SK-N-SH treated with all-trans-retinoic acid at 6 μM for 48 hours (cell line): ENCODE measurements around the gene TMEM187.

Source experiments
- ATAC-seq: fragments of 200-7000 bp; cut with Tn5 transposase; 3 replicates; pipeline ENCODE4 v1.9.1; 2020; ENCODE audit warnings: mild to moderate bottlenecking, moderate library complexity
- ARNTL ChIP-seq: fragments of 450-650 bp; formaldehyde crosslinking; IDR thresholded peaks from 2 replicates; pipeline ENCODE4 v1.5.0; 2020; ENCODE audit warnings: low read depth, mild to moderate bottlenecking, moderate library complexity, borderline replicate concordance
- BACH2 ChIP-seq: fragments of 250-450 bp; sonication (Bioruptor Pico); IDR thresholded peaks from 2 replicates; pipeline ENCODE4 v1.9.0; 2021; ENCODE audit warnings: mild to moderate bottlenecking, borderline replicate concordance
- CSDC2 ChIP-seq: fragments of 250-450 bp; sonication (Bioruptor Pico); IDR thresholded peaks from 2 replicates; pipeline ENCODE4 v1.5.0; 2020; ENCODE audit warnings: mild to moderate bottlenecking, moderate library complexity
- ESRRG ChIP-seq: fragments of 250-450 bp; sonication (Bioruptor Pico); IDR thresholded peaks from 2 replicates; pipeline ENCODE4 v1.6.1; 2021; ENCODE audit warnings: mild to moderate bottlenecking
- GLIS3 ChIP-seq: fragments of 250-450 bp; sonication (Bioruptor Pico); IDR thresholded peaks from 2 replicates; pipeline ENCODE4 v1.5.0; 2020; ENCODE audit warnings: mild to moderate bottlenecking, moderate library complexity
- ISL1 ChIP-seq: fragments of 250-450 bp; sonication (Bioruptor Pico); IDR thresholded peaks from 2 replicates; pipeline ENCODE4 v2.1.2; 2022; ENCODE audit warnings: mild to moderate bottlenecking, moderate library complexity
- OSR1 ChIP-seq: fragments of 250-450 bp; sonication (Bioruptor Pico); IDR thresholded peaks from 2 replicates; pipeline ENCODE4 v1.8.0; 2022; ENCODE audit warnings: moderate library complexity, mild to moderate bottlenecking, inconsistent platforms
- PPARA ChIP-seq: fragments of 250-450 bp; sonication (Bioruptor Pico); IDR thresholded peaks from 2 replicates; pipeline ENCODE4 v1.5.0; 2020; ENCODE audit warnings: mild to moderate bottlenecking, borderline replicate concordance
- RARB ChIP-seq: fragments of 250-450 bp; sonication (Bioruptor Pico); IDR thresholded peaks from 2 replicates; pipeline ENCODE4 v1.8.0; 2021; ENCODE audit warnings: mild to moderate bottlenecking, moderate library complexity
- SNAI2 ChIP-seq: fragments of 250-450 bp; sonication (Bioruptor Pico); IDR thresholded peaks from 2 replicates; pipeline ENCODE4 v1.5.0; 2020; ENCODE audit warnings: mild to moderate bottlenecking, moderate library complexity
- TCF4 ChIP-seq: fragments of 250-450 bp; sonication (Bioruptor Pico); IDR thresholded peaks from 2 replicates; pipeline ENCODE4 v1.8.0; 2021; ENCODE audit warnings: mild to moderate bottlenecking, moderate library complexity, borderline replicate concordance
- TOX ChIP-seq: fragments of 250-450 bp; sonication (Bioruptor Pico); IDR thresholded peaks from 2 replicates; pipeline ENCODE4 v1.8.0; 2021; ENCODE audit warnings: mild to moderate bottlenecking, moderate library complexity, borderline replicate concordance
- ZC3H10 ChIP-seq: fragments of 250-450 bp; sonication (Bioruptor Pico); IDR thresholded peaks from 2 replicates; pipeline ENCODE4 v1.5.1; 2021; ENCODE audit warnings: mild to moderate bottlenecking, moderate library complexity
- ZFP3 ChIP-seq: fragments of 250-450 bp; sonication (Bioruptor Pico); IDR thresholded peaks from 2 replicates; pipeline ENCODE4 v1.5.0; 2020; ENCODE audit warnings: mild to moderate bottlenecking, moderate library complexity
- ZFP30 ChIP-seq: fragments of 450-650 bp; formaldehyde crosslinking; IDR thresholded peaks from 2 replicates; pipeline ENCODE4 v1.5.0; 2022; ENCODE audit warnings: mild to moderate bottlenecking, moderate library complexity
- ZNF565 ChIP-seq: fragments of 450-650 bp; formaldehyde crosslinking; conservative IDR thresholded peaks from 2 replicates; pipeline ENCODE4 v1.5.0; 2020; ENCODE audit warnings: low read depth, mild to moderate bottlenecking, moderate library complexity
- ZNF70 ChIP-seq: fragments of 450-650 bp; formaldehyde crosslinking; IDR thresholded peaks from 2 replicates; pipeline ENCODE4 v1.5.0; 2020; ENCODE audit warnings: mild to moderate bottlenecking, moderate library complexity
- ZNF8 ChIP-seq: fragments of 450-650 bp; formaldehyde crosslinking; IDR thresholded peaks from 2 replicates; pipeline ENCODE4 v1.5.0; 2020; ENCODE audit warnings: mild to moderate bottlenecking, moderate library complexity
- TF ChIP-seq, protein P1 (sequence below): fragments of 250-450 bp; sonication (Bioruptor Pico); IDR thresholded peaks from 2 replicates; pipeline ENCODE4 v1.8.0; 2021; ENCODE audit warnings: low read depth, mild to moderate bottlenecking, moderate library complexity, borderline replicate concordance
- TF ChIP-seq, protein P2 (sequence below): fragments of 250-450 bp; sonication (Bioruptor Pico); IDR thresholded peaks from 2 replicates; pipeline ENCODE4 v1.5.0; 2020; ENCODE audit warnings: mild to moderate bottlenecking, moderate library complexity
- TF ChIP-seq, protein P3 (sequence below): fragments of 250-450 bp; sonication (Bioruptor Pico); IDR thresholded peaks from 2 replicates; pipeline ENCODE4 v1.8.0; 2020; ENCODE audit warnings: mild to moderate bottlenecking, moderate library complexity, borderline replicate concordance
- TF ChIP-seq, protein P4 (sequence below): fragments of 250-450 bp; sonication (Bioruptor Pico); IDR thresholded peaks from 2 replicates; pipeline ENCODE4 v1.5.1; 2021; ENCODE audit warnings: mild to moderate bottlenecking, moderate library complexity

Gene TMEM187

DNA sequence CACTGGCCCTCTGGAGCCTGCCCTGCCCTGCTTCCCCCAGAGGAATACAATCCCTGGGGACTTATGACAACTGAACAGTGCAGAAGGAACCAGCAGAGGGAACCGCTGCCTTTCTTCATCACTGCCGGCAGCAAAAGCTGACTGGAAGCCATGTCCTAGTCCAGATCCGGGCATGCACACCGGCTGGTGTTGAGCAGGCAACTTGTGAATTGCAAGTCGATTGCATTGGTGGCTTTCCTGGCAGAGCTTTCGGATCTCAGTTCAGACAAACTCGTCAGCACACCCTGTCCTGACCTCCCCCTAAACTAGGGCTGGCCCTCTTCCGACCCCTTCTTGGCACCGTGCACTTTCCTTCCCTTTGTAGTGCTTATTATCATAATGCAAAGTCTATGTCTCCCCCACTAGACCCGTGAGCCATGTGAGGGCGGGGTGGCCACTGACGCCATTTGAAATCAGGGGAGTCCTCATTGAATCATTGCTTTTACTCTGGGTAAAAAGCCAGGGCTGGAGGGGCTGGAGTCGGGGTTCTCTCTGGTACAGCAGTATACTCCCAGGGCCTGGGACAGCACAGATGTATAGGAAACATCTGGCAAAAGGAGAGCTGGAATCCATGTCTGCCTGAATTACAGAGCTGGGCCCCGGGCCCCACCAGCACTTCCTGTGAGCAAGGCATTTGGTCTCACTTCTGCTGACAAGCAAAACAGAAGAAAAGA, 48.2 kb upstream of the TMEM187 start:
- TF ChIP-seq, protein P1, sequence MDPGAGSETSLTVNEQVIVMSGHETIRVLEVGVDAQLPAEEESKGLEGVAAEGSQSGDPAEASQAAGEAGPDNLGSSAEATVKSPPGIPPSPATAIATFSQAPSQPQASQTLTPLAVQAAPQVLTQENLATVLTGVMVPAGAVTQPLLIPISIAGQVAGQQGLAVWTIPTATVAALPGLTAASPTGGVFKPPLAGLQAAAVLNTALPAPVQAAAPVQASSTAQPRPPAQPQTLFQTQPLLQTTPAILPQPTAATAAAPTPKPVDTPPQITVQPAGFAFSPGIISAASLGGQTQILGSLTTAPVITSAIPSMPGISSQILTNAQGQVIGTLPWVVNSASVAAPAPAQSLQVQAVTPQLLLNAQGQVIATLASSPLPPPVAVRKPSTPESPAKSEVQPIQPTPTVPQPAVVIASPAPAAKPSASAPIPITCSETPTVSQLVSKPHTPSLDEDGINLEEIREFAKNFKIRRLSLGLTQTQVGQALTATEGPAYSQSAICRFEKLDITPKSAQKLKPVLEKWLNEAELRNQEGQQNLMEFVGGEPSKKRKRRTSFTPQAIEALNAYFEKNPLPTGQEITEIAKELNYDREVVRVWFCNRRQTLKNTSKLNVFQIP, result no peak
- TF ChIP-seq ISL1 (CRISPR knock-in tag) (no peak), CSDC2 (CRISPR knock-in tag) (no peak)
- no peak for ATAC-seq

DNA sequence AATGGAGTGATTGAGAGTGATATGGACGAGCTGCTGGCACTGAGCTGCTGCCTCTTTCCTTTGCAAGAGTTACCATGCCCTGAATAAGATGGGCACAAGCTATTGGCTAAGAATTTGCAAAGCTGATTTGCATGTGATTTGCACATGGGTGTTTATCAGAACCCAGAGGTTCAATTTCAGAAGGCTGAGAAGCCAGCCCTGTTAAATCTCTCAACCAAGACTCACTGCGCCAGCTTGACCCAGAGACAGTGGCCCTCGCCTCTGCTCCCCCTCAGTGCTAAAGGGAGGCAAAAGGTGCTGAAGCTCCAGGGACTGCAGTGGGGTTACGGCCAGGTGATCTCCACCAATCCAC, 47.2 kb upstream of the TMEM187 start:
- ATAC-seq, result no peak
- TF ChIP-seq TOX (CRISPR knock-in tag) (no peak), ISL1 (CRISPR knock-in tag) (no peak), ZC3H10 (CRISPR knock-in tag) (no peak), ESRRG (CRISPR knock-in tag) (no peak), RARB (CRISPR knock-in tag) (no peak), ZNF8 (CRISPR knock-in tag) (no peak), PPARA (CRISPR knock-in tag) (no peak), SNAI2 (CRISPR knock-in tag) (no peak), GLIS3 (CRISPR knock-in tag) (no peak), BACH2 (no peak), ZFP3 (no peak), ZNF70 (no peak), CSDC2 (CRISPR knock-in tag) (no peak)
- TF ChIP-seq, protein P2, sequence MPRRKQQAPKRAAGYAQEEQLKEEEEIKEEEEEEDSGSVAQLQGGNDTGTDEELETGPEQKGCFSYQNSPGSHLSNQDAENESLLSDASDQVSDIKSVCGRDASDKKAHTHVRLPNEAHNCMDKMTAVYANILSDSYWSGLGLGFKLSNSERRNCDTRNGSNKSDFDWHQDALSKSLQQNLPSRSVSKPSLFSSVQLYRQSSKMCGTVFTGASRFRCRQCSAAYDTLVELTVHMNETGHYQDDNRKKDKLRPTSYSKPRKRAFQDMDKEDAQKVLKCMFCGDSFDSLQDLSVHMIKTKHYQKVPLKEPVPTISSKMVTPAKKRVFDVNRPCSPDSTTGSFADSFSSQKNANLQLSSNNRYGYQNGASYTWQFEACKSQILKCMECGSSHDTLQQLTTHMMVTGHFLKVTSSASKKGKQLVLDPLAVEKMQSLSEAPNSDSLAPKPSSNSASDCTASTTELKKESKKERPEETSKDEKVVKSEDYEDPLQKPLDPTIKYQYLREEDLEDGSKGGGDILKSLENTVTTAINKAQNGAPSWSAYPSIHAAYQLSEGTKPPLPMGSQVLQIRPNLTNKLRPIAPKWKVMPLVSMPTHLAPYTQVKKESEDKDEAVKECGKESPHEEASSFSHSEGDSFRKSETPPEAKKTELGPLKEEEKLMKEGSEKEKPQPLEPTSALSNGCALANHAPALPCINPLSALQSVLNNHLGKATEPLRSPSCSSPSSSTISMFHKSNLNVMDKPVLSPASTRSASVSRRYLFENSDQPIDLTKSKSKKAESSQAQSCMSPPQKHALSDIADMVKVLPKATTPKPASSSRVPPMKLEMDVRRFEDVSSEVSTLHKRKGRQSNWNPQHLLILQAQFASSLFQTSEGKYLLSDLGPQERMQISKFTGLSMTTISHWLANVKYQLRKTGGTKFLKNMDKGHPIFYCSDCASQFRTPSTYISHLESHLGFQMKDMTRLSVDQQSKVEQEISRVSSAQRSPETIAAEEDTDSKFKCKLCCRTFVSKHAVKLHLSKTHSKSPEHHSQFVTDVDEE (CRISPR knock-in tag), result no peak
- TF ChIP-seq, protein P1, result no peak
- TF ChIP-seq, protein P3, sequence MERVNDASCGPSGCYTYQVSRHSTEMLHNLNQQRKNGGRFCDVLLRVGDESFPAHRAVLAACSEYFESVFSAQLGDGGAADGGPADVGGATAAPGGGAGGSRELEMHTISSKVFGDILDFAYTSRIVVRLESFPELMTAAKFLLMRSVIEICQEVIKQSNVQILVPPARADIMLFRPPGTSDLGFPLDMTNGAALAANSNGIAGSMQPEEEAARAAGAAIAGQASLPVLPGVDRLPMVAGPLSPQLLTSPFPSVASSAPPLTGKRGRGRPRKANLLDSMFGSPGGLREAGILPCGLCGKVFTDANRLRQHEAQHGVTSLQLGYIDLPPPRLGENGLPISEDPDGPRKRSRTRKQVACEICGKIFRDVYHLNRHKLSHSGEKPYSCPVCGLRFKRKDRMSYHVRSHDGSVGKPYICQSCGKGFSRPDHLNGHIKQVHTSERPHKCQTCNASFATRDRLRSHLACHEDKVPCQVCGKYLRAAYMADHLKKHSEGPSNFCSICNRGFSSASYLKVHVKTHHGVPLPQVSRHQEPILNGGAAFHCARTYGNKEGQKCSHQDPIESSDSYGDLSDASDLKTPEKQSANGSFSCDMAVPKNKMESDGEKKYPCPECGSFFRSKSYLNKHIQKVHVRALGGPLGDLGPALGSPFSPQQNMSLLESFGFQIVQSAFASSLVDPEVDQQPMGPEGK, result no peak

DNA sequence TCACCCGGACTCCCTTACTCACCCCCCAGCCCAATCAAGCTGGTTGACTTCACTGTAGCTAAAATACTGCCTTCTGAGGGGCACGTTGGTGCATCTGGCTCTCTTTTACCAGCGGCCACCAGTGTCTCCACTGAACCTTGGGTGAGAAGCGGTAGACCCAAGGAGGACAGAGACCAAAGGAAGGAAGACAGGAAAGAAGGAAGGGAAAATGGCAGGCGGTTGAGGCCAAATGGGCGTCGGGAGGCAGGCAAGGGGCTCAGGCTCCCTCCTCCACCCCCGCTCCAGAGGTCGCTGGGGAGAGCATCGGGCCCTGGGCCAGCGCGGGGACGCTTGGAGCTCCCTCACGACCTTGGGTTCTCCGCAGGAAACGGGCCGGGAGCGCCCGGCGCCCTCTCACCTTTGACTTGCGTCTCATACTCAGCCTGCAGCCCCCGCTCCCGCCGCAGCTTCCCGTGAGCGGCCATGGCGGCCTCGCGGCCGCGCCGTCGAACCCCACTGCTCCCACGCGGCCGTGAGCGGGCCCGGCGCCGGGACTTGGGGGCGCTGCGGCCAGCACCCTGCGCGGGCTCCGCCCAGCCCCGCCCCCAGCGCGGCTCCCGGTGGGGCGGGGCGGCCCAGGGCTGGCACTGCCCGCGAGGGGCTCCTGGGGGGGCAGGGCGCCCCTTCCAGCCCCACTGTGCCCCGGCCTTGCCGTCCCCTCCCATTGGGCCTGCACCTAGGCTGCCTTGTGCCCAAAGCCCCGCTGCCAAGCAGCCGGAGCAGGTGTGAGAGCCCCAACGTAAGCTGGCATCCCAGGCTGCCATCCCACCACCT, 46.6 kb upstream of the TMEM187 start, which contains the start of gene ARHGAP4:
Gene ARHGAP4, minus strand, starts transcription at position 526 of the 813 bp plus-strand sequence. Its CDS starts 62 bp downstream, at position 464.
- ATAC-seq, result no peak
- no peak for TF ChIP-seq ESRRG (CRISPR knock-in tag)
- no peak for TF ChIP-seq RARB (CRISPR knock-in tag)
- TF ChIP-seq TOX (CRISPR knock-in tag), result no peak
- no peak for TF ChIP-seq BACH2
- TF ChIP-seq, protein P4, sequence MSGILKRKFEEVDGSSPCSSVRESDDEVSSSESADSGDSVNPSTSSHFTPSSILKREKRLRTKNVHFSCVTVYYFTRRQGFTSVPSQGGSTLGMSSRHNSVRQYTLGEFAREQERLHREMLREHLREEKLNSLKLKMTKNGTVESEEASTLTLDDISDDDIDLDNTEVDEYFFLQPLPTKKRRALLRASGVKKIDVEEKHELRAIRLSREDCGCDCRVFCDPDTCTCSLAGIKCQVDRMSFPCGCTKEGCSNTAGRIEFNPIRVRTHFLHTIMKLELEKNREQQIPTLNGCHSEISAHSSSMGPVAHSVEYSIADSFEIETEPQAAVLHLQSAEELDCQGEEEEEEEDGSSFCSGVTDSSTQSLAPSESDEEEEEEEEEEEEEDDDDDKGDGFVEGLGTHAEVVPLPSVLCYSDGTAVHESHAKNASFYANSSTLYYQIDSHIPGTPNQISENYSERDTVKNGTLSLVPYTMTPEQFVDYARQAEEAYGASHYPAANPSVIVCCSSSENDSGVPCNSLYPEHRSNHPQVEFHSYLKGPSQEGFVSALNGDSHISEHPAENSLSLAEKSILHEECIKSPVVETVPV, result no peak
- no peak for TF ChIP-seq ZNF70
- TF ChIP-seq ISL1 (CRISPR knock-in tag), result no peak
- no peak for TF ChIP-seq OSR1 (CRISPR knock-in tag)
- TF ChIP-seq, protein P2 (CRISPR knock-in tag), result no peak
- TF ChIP-seq SNAI2 (CRISPR knock-in tag), result no peak
- TF ChIP-seq TCF4 (CRISPR knock-in tag), result no peak
- TF ChIP-seq, protein P3, result no peak
- no peak for TF ChIP-seq ZNF8 (CRISPR knock-in tag)
- TF ChIP-seq ZFP30 (CRISPR knock-in tag), result no peak
- no peak for TF ChIP-seq ZNF565 (CRISPR knock-in tag)
- no peak for TF ChIP-seq ARNTL
- no peak for TF ChIP-seq CSDC2 (CRISPR knock-in tag)
